ENCODE data around the gene ACSM6. TPM values are rescaled to one million over a fixed set of nuclear protein-coding genes. Genes with fewer than 3 reads are reported as not detected.

The ACSM6 gene
- total RNA-seq, 3 donors from 2014 or later = not detected

DNA sequence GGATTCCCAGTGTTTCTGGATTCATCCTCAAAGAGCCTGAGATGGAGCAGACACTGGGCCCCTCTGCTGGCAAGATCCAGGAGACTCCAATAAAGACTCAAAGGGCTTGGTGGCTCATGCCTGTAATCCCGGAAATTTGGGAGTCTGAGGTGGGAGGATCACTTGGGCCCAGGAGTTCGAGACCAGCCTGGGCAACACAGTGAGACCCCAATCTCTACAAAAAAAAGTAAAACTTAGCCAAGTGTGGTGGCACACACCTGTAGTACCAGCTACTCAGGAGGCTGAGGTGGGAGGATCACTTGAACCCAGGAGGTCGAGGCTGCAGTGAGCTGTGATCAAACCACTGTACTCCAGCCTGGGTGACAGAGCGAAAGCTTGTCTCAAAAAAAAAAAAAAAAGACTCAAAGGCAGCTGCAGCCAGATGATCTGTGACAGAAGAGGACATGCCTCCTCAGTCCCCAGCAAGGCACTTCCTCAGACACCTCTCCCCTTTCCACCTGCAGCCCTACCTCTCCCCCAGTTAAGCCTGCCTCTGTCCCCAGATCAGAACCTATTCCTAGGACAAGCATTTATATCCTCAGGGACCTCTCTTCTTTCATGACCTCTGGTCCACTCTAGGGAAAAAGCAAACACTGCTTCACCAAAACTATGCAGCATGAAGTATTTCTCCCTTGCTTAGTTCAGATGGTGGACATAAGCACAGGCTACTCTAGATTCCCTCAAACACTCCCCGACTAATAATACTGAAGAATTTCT is 68.9 kb downstream of the ACSM6 start:
- Mint-ChIP-seq H3K36me3 (ENCODE audit: insufficient read depth) (no peaks in the 10 kb centered on the region), H3K4me3 (no peak overlapping the region), H3K27me3 (ENCODE audit: low read depth) (peaks cover 3% of the 10 kb centered on the region), H3K4me1 (ENCODE audit: low read depth) (peaks cover 4% of the 10 kb centered on the region), H3K9me3 (no peaks in the 10 kb centered on the region)
- DNase-seq = no peak
- no peak for ATAC-seq

DNA sequence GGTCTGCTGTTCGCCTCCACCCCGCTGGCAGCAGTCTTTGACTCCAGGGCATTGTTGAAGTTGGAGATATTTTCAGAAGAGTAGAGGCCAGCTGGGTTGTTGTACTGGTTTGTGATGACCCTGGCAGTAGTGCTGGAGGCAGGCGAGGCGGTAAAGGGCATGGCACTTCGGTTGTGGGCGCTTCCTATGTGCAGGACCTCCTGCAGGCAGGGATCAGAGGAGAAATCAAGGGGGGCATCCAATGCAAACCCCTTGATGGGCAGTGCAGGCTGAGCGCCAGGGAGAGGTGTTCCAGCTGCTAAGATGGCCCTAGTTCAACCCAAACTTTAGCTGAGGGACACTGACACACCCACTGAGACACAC is 69.8 kb downstream of the ACSM6 start:
- Mint-ChIP-seq H3K36me3 (ENCODE audit: insufficient read depth) (no peaks in the 10 kb centered on the region), H3K9me3 (no peaks in the 10 kb centered on the region), H3K4me1 (ENCODE audit: low read depth) (peaks cover 4% of the 10 kb centered on the region), H3K27me3 (ENCODE audit: low read depth) (peaks cover 3% of the 10 kb centered on the region), H3K4me3 (no peak overlapping the region)
- no peak for ATAC-seq
- no peak for DNase-seq

DNA sequence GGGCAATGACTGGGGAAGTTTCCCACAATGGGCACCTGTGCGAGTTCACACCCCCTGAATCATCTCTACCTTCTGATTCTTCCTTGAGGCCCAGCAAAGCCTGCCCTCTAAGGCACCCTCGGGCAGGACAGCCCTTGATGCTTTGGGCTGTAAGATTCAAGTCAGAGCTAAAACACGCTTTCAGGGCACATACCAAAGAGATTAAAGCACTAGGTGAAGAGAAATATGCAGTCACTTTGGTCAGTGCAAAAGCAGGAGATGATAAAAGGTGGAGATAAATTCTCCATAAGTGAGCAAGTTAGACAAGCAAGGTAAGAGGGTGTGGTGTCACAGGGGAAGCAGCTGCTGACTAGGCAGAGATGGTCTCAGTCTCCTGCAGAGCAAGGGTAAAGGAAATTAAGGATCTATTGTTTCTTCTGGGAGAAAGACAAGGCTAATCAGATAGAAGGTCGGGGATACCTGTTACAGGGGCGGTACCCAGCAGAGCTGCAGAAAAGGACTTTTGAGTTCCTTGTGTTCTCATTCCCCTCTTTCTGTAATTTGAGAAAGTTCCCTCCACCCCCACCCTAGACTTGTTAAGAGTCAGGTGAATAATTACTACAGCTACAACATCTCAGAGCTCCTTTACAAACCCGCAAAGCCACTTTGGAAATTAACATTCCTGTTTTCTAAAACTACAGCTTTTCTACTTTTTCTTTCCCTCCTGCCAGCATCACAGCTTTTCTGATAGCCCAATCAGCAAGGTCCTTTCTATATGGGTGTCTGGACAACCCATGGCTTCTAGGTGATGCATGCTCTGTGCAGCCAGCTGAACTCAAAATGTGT is 70.4 kb downstream of the ACSM6 start:
- Mint-ChIP-seq H3K9me3 (no peaks in the 10 kb centered on the region), H3K36me3 (ENCODE audit: insufficient read depth) (no peaks in the 10 kb centered on the region), H3K27me3 (ENCODE audit: low read depth) (peaks cover 3% of the 10 kb centered on the region), H3K4me3 (no peak overlapping the region), H3K4me1 (ENCODE audit: low read depth) (peaks cover 4% of the 10 kb centered on the region)
- ATAC-seq (no peak), DNase-seq (no peak)

DNA sequence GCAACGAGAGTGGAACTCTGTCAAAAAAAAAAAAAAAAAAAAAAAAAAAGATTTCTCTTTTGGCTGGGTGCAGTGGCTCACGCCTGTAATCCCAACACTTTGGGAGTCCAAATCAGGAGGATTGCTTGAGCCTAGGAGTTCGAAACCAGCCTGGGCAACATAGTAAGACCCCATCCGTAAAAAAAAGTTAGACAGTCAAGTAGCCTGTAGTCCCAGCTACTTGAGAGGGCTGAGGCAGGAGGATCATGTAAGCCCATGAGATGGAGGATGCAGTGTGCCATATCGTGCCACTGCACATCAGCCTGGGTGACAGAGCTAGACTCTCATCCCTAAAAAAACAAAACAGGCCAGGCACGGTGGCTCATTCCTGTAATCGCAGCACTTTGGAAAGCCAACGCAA is 71.5 kb downstream of the ACSM6 start:
- Mint-ChIP-seq H3K27me3 (ENCODE audit: low read depth) (peaks cover 3% of the 10 kb centered on the region), H3K4me1 (ENCODE audit: low read depth) (peaks cover 4% of the 10 kb centered on the region), H3K36me3 (ENCODE audit: insufficient read depth) (no peaks in the 10 kb centered on the region), H3K4me3 (no peak overlapping the region), H3K9me3 (no peaks in the 10 kb centered on the region)
- no peak for DNase-seq
- ATAC-seq = no peak

DNA sequence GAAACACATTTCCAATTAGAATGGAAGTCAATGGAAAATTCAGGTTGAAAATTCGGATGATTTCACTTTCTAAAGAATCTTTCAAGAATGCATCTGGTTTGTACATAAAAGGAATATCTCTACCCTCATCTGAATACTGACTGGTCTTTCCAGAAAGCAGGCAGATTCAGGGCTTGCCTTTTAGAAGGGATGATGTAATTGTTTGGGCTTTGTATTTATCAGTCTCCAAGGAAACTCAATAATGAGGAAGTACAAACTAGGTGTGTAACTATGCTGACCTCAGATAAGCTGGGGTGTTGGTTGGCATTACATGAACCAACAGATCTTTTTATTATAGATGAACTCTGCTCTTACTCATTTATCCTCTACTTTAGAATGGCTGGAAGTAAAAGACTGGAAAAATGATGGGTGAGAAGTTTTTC is 72.6 kb downstream of the ACSM6 start:
- peaks cover 4% of the 10 kb centered on the region for H3K4me1 Mint-ChIP-seq (ENCODE audit: low read depth)
- DNase-seq (no peak), ATAC-seq (peak in 1 of 2 donors; percentile 14)
- H3K36me3 Mint-ChIP-seq (ENCODE audit: insufficient read depth) = no peaks in the 10 kb centered on the region
- H3K9me3 Mint-ChIP-seq = no peaks in the 10 kb centered on the region
- H3K27me3 Mint-ChIP-seq (ENCODE audit: low read depth) = peaks cover 3% of the 10 kb centered on the region
- no peak overlapping the region for H3K4me3 Mint-ChIP-seq

DNA sequence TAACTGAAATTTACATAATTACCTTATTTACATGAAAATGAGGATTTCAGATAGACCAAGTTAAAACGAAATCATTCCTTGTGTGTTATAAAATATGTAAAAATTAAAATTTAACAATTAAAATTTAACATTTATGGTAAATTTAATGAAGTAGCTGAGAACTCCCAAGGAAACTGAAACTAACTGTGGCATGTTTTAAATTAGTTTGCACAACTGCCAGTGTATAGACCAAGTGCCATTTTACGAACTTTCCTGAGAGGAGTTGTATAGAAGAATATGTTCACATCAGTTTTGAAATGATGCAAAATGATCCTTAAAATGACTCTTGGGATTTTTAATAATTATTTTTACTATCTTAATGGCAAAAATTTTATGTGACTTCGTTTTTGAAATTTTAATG is 73.2 kb downstream of the ACSM6 start:
- Mint-ChIP-seq H3K4me3 (no peak overlapping the region), H3K27me3 (ENCODE audit: low read depth) (peaks cover 3% of the 10 kb centered on the region), H3K9me3 (no peaks in the 10 kb centered on the region), H3K4me1 (ENCODE audit: low read depth) (peaks cover 4% of the 10 kb centered on the region), H3K36me3 (ENCODE audit: insufficient read depth) (no peaks in the 10 kb centered on the region)
- no peak for DNase-seq
- no peak for ATAC-seq

DNA sequence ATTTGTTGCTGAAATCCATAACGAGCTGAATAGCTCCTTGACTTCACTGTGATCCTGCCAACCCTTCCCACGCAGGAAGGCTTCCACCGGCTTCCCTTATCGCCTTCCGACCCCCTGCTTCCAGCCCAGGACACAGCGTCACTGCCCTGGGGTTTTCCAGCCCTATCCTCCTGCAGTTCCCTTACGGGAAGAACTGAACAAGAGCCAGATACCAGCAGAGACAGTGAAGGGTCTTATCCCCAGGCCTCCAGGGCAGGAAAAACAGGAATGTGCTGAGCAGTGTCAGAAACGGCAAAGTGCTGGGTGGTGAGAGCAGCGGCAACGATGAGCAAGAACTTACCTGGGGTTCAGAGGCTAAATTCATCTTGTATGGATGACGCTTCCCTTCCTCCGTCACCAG is 74.4 kb downstream of the ACSM6 start:
- Mint-ChIP-seq H3K27me3 (ENCODE audit: low read depth) (no peaks in the 10 kb centered on the region), H3K9me3 (no peaks in the 10 kb centered on the region), H3K4me1 (ENCODE audit: low read depth) (peaks cover 4% of the 10 kb centered on the region), H3K4me3 (no peak overlapping the region), H3K36me3 (ENCODE audit: insufficient read depth) (no peaks in the 10 kb centered on the region)
- DNase-seq (no peak), ATAC-seq (no peak)

DNA sequence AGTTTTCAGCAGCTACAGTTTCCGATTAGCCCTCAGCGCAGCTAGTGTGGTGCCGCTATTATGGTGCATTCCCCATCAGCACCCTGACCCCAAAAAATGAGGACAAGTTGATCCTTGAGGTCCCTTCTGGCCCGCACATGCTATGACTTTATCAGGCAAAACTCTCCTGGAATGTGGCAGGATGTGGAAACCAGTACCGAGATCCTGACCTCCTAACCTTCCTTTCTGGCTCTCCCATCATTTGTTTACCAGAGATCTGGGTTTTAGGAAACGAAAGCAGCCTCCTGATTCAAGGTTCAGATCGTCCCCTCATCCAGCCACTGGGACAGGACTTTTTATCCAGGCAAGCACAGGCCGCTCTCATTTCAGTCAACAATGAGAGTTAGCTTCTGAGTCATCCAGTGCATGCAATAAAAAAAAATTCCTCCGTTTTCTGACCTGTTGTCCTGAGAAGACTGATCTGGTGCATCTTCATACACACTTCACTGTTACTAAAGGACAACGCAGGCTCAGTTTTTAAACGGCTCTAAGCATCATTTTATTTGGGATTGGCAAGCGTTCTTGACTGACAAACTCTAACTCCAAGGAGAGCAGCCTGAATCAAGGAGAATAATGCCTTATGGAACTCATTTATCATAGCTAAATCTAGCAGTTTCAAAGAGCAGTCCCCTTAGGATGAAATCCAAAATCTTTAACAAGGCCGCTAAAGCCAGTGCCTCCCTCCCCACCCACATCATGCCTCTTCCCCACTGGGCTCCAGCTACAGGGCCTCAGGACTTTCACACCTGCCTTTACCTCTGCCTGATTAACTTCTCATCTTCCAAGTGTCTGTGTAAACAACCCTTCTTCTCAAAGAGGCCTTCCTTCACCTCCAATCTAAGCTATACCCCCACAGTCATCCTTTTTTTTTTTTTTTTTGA is 79.6 kb downstream of the ACSM6 start:
- Mint-ChIP-seq H3K4me1 (ENCODE audit: low read depth) (no peaks in the 10 kb centered on the region), H3K4me3 (no peak overlapping the region), H3K36me3 (ENCODE audit: insufficient read depth) (no peaks in the 10 kb centered on the region), H3K27me3 (ENCODE audit: low read depth) (no peaks in the 10 kb centered on the region), H3K9me3 (no peaks in the 10 kb centered on the region)
- DNase-seq = no peak
- no peak for ATAC-seq

DNA sequence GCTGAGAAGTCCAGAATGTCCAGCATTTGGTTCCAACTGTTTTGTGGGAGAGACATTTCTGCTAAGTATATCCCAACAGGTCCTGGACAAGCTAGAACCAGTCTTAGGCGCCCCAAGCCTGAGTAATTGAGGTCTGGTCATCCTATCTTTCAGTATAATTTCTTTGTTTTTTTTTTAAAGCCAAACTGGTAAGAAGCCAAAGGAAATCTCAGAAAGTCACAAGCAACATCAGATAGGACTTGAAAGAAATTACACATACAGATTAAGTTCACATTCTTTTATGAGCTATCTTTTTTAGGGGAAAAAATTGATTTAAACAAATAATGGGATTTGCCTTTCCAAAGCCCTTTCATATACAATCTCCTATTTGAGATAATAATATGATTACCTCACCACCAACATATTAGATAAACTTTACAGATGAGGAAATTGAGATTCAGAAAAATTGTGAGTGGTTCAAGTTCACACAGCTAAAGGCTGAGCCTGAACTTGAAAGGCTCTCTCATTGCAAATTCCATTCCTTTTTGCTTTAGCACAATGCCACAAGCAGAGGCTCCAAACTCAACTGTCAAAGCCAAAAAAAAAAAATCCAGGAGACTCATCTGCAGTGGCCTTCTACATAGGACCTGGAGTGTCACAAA is 81.8 kb downstream of the ACSM6 start:
- ATAC-seq = no peak
- Mint-ChIP-seq H3K4me3 (no peak overlapping the region), H3K9me3 (no peaks in the 10 kb centered on the region), H3K4me1 (ENCODE audit: low read depth) (no peaks in the 10 kb centered on the region), H3K27me3 (ENCODE audit: low read depth) (no peaks in the 10 kb centered on the region), H3K36me3 (ENCODE audit: insufficient read depth) (no peaks in the 10 kb centered on the region)
- no peak for DNase-seq

DNA sequence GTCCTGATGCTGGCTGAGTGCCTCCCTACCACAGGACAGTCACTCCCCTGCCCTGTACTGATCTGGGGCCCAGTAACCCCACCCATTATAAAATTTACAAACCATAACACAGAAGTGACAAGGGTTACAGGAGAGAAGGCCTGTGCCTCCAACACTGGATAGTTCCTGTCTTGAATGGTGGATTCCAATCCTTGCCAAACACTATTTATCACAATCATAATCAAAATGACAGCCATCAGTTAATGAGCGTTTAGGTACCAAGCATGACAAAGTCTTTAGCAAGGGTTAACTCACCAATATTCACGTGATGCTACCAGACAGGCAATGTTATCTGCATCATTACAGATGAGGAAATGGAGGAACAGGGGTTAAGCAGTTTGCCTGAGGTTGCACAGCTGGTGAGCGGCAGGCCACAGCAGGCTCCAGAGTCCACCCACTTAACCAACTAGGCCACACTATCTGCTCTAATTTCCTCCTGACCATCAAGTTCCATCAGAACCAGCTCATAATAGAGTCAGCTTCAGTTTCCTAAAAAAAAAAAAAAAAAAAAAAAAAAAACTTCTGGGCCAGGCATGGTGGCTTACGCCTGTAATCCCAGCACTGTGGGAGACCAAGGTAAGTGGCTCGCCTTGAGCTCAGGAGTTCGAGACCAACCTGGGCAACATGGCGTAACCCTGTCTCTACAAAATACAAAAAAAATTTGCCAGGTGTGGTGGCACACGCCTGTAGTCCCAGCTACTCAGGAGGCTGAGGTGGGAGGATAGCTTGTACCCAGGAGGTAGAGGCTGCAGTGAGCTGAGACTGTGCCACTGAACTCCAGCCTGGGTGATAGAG is 82.5 kb downstream of the ACSM6 start:
- ATAC-seq (no peak), DNase-seq (no peak)
- no peaks in the 10 kb centered on the region for H3K36me3 Mint-ChIP-seq (ENCODE audit: insufficient read depth)
- peaks cover 2% of the 10 kb centered on the region for H3K27me3 Mint-ChIP-seq (ENCODE audit: low read depth)
- H3K4me1 Mint-ChIP-seq (ENCODE audit: low read depth) = no peaks in the 10 kb centered on the region
- no peaks in the 10 kb centered on the region for H3K9me3 Mint-ChIP-seq
- H3K4me3 Mint-ChIP-seq = no peak overlapping the region

DNA sequence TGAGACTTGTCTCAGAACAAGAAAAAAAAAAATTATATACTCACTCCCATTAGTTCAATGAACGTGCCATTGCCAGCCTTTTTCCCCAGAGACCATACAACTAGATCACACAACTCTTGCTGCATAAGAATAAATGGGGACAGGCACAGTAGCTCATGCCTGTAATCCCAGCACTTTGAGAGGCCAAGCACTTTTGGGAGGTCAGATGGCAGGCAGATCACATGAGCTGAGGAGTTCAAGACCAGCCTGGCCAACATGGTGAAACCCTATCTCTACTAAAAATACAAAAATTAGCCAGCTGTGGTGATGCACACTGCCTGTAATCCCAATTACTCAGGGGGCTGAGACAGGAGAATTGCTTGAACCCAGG is 83.1 kb downstream of the ACSM6 start:
- no peak overlapping the region for H3K4me3 Mint-ChIP-seq
- peaks cover 2% of the 10 kb centered on the region for H3K27me3 Mint-ChIP-seq (ENCODE audit: low read depth)
- no peaks in the 10 kb centered on the region for H3K36me3 Mint-ChIP-seq (ENCODE audit: insufficient read depth)

DNA sequence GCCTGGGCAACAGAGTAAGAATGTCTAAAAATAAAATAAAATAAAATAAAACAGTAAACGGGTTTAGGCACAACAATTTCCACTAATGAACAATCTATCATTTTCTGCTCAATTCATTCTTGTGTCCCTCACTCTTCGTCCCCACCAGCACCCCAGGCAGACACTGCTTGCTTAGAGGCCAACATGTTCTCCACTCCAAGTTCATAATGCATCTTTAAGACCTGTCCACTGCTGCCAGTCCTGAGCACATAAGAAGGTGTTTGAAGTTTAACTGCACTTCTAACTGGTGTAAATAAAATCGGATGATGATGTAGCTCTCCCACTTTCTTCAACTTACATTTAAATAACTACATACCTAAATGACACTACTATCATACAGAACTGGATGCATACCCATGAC is 83.6 kb downstream of the ACSM6 start:
- Mint-ChIP-seq H3K27me3 (ENCODE audit: low read depth) (peaks cover 2% of the 10 kb centered on the region), H3K4me3 (no peak overlapping the region), H3K9me3 (no peaks in the 10 kb centered on the region), H3K36me3 (ENCODE audit: insufficient read depth) (no peaks in the 10 kb centered on the region), H3K4me1 (ENCODE audit: low read depth) (no peaks in the 10 kb centered on the region)
- DNase-seq = no peak
- ATAC-seq = no peak

More for the DNA sequence above, 83.1 kb downstream of the ACSM6 start:
- DNase-seq (no peak), ATAC-seq (no peak)
- H3K4me1 Mint-ChIP-seq (ENCODE audit: low read depth) = no peaks in the 10 kb centered on the region
- H3K9me3 Mint-ChIP-seq = no peaks in the 10 kb centered on the region

All from activated T-cell treated with anti-CD3 and anti-CD28 coated beads, Interleukin-2, amount 50 U/mL, for 4 hours (primary cell).